Stimulated activated effector memory CD8-positive, alpha-beta T cell treated with anti-CD3 and anti-CD28 coated beads, Interleukin-12 subunit alpha, Interleukin-12 subunit beta, amount 100 ng/mL, for 72 hours (primary cell): ENCODE measurements around the gene STK32C.
"Not testable (repeated sequence)": the region's sequence is repeated elsewhere in the genome, so short reads cannot be mapped to it uniquely, and the experiment has no call there.

Experiments used
- ATAC-seq: fragments of 150-1000 bp; cut with Tn5 transposase; 2 replicates; pipeline ENCODE4 v1.10.0; 2021
- DNase-seq, 2 donors: peaks; one replicate each; pipeline ENCODE4 v3.0.0; 2021 to 2022; ENCODE audit warnings: low spot score in 2 of 2
- H3K27ac Mint-ChIP-seq: one replicate; pipeline ENCODE4 v1.8.0; 2022; ENCODE audit warnings: mild to moderate bottlenecking, mixed read lengths
- H3K36me3 Mint-ChIP-seq: one replicate; pipeline ENCODE4 v1.8.0; 2022; ENCODE audit warnings: mild to moderate bottlenecking, mixed read lengths
- H3K4me1 Mint-ChIP-seq: one replicate; pipeline ENCODE4 v1.8.0; 2022; ENCODE audit warnings: mixed read lengths
- H3K4me3 Mint-ChIP-seq: one replicate; pipeline ENCODE4 v1.8.0; 2022; ENCODE audit warnings: mild to moderate bottlenecking, mixed read lengths
- H3K9me3 Mint-ChIP-seq: one replicate; pipeline ENCODE4 v1.8.0; 2022; ENCODE audit warnings: mixed read lengths

The STK32C gene

GRCh38 chr10:132307823-132308586 is at the start of gene STK32C:
Gene STK32C, minus strand, starts transcription at chr10:132307950. Its CDS starts 117 bp downstream, at chr10:132307833.
- Mint-ChIP-seq H3K4me1 (peaks cover 30% of the 10 kb centered on the region), H3K27ac (no peak within 1 kb of the TSS), H3K9me3 (no peaks in the 10 kb centered on the region), H3K4me3 (peak within 1 kb of the TSS; percentile 81), H3K36me3 (no peaks in the 10 kb centered on the region)
- peak; percentile 81 for ATAC-seq
- DNase-seq: peak; percentile 74 to 89

- DNase-seq (no peak), ATAC-seq (no peak)
- Mint-ChIP-seq H3K9me3 (peaks cover 3% of the 10 kb centered on the region), H3K27ac (no peak overlapping the region), H3K4me3 (no peak overlapping the region), H3K4me1 (peaks cover 10% of the 10 kb centered on the region), H3K36me3 (no peaks in the 10 kb centered on the region)
These were observed 49.0 kb upstream of the STK32C start for GRCh38 chr10:132356621-132357195.

- H3K27ac Mint-ChIP-seq: no peak overlapping the region
- peaks cover 10% of the 10 kb centered on the region for H3K4me1 Mint-ChIP-seq
- DNase-seq (no peak), ATAC-seq (no peak)
- no peak overlapping the region for H3K4me3 Mint-ChIP-seq
- no peaks in the 10 kb centered on the region for H3K36me3 Mint-ChIP-seq
- peaks cover 3% of the 10 kb centered on the region for H3K9me3 Mint-ChIP-seq
These were observed 48.0 kb upstream of the STK32C start for GRCh38 chr10:132355754-132356153.

GRCh38 chr10:132355297-132355696 is 47.5 kb upstream of the STK32C start:
- ATAC-seq (no peak), DNase-seq (no peak)
- Mint-ChIP-seq H3K36me3 (no peaks in the 10 kb centered on the region), H3K27ac (no peak overlapping the region), H3K4me1 (peaks cover 10% of the 10 kb centered on the region), H3K4me3 (no peak overlapping the region), H3K9me3 (peaks cover 3% of the 10 kb centered on the region)

- Mint-ChIP-seq H3K4me3 (no peak overlapping the region), H3K27ac (no peak overlapping the region), H3K9me3 (peaks cover 3% of the 10 kb centered on the region), H3K4me1 (peaks cover 10% of the 10 kb centered on the region), H3K36me3 (no peaks in the 10 kb centered on the region)
- DNase-seq (no peak), ATAC-seq (no peak)
These were observed 46.8 kb upstream of the STK32C start for GRCh38 chr10:132354356-132355094.

GRCh38 chr10:132353456-132354355 is 46.0 kb upstream of the STK32C start:
- no peaks in the 10 kb centered on the region for H3K36me3 Mint-ChIP-seq

GRCh38 chr10:132352462-132353308 is 44.9 kb upstream of the STK32C start:
- DNase-seq: peak; percentile 78 to 88
- ATAC-seq: peak; percentile 65
- H3K9me3 Mint-ChIP-seq, H3K4me1 Mint-ChIP-seq, H3K4me3 Mint-ChIP-seq, H3K27ac Mint-ChIP-seq, H3K36me3 Mint-ChIP-seq: not testable (repeated sequence)

More at GRCh38 chr10:132353456-132354355, 46.0 kb upstream of the STK32C start:
- no peak for DNase-seq
- H3K27ac Mint-ChIP-seq: no peak overlapping the region
- H3K9me3 Mint-ChIP-seq: peaks cover 3% of the 10 kb centered on the region
- H3K4me1 Mint-ChIP-seq: peaks cover 10% of the 10 kb centered on the region
- ATAC-seq: no peak
- H3K4me3 Mint-ChIP-seq: no peak overlapping the region

GRCh38 chr10:132351611-132352010 is 43.9 kb upstream of the STK32C start:
- no peak for DNase-seq
- H3K36me3 Mint-ChIP-seq: no peaks in the 10 kb centered on the region

GRCh38 chr10:132350946-132351345 is 43.2 kb upstream of the STK32C start:
- DNase-seq (no peak), ATAC-seq (no peak)
- Mint-ChIP-seq H3K9me3 (no peaks in the 10 kb centered on the region), H3K27ac (no peak overlapping the region), H3K4me1 (peaks cover 15% of the 10 kb centered on the region), H3K4me3 (no peak overlapping the region), H3K36me3 (no peaks in the 10 kb centered on the region)

More at GRCh38 chr10:132351611-132352010, 43.9 kb upstream of the STK32C start:
- Mint-ChIP-seq H3K4me3 (no peak overlapping the region), H3K9me3 (no peaks in the 10 kb centered on the region), H3K4me1 (peaks cover 15% of the 10 kb centered on the region), H3K27ac (no peak overlapping the region)
- no peak for ATAC-seq

GRCh38 chr10:132350391-132350790 is 42.6 kb upstream of the STK32C start:
- H3K9me3 Mint-ChIP-seq: no peaks in the 10 kb centered on the region
- H3K4me1 Mint-ChIP-seq: peaks cover 15% of the 10 kb centered on the region
- DNase-seq (no peak), ATAC-seq (no peak)
- H3K4me3 Mint-ChIP-seq: no peak overlapping the region
- no peaks in the 10 kb centered on the region for H3K36me3 Mint-ChIP-seq
- no peak overlapping the region for H3K27ac Mint-ChIP-seq

GRCh38 chr10:132349766-132350165 is 42.0 kb upstream of the STK32C start:
- H3K9me3 Mint-ChIP-seq: no peaks in the 10 kb centered on the region
- H3K4me1 Mint-ChIP-seq: peaks cover 15% of the 10 kb centered on the region

GRCh38 chr10:132347931-132348267 is 40.1 kb upstream of the STK32C start:
- no peak for DNase-seq
- Mint-ChIP-seq H3K4me3 (no peak overlapping the region), H3K4me1 (peaks cover 10% of the 10 kb centered on the region), H3K36me3 (no peaks in the 10 kb centered on the region), H3K27ac (no peak overlapping the region), H3K9me3 (no peaks in the 10 kb centered on the region)
- ATAC-seq: no peak

More at GRCh38 chr10:132349766-132350165, 42.0 kb upstream of the STK32C start:
- Mint-ChIP-seq H3K27ac (no peak overlapping the region), H3K4me3 (no peak overlapping the region), H3K36me3 (no peaks in the 10 kb centered on the region)
- ATAC-seq (no peak), DNase-seq (no peak)

GRCh38 chr10:132347211-132347930 is 39.6 kb upstream of the STK32C start:
- H3K4me3 Mint-ChIP-seq: no peak overlapping the region
- H3K36me3 Mint-ChIP-seq: no peaks in the 10 kb centered on the region
- no peak overlapping the region for H3K27ac Mint-ChIP-seq
- DNase-seq: no peak
- H3K4me1 Mint-ChIP-seq: peaks cover 5% of the 10 kb centered on the region
- H3K9me3 Mint-ChIP-seq: no peaks in the 10 kb centered on the region
- peak; percentile 28 for ATAC-seq

- H3K4me1 Mint-ChIP-seq: peaks cover 5% of the 10 kb centered on the region
- H3K36me3 Mint-ChIP-seq: no peaks in the 10 kb centered on the region
- H3K27ac Mint-ChIP-seq: no peak overlapping the region
- H3K9me3 Mint-ChIP-seq: no peaks in the 10 kb centered on the region
- H3K4me3 Mint-ChIP-seq: no peak overlapping the region
- ATAC-seq (no peak), DNase-seq (no peak)
These were observed 39.1 kb upstream of the STK32C start for GRCh38 chr10:132346806-132347205.
